Neural cell (in vitro differentiated cells): ENCODE data around the gene ITGB6. TPM values are rescaled to one million over a fixed set of nuclear protein-coding genes. Genes with fewer than 3 reads are reported as not detected.

Experiments
- H2AFZ ChIP-seq: fragments of 200-600, 300-800 bp; sonication (generic), shearing (Covaris generic); 2 replicates; pipeline ENCODE4 v1.6.0; 2014; ENCODE audit warnings: low read depth, mild to moderate bottlenecking, antibody characterized with exemption, low read length, moderate library complexity
- H3F3A ChIP-seq: fragments of 200-600 bp; shearing (Covaris generic); 2 replicates; pipeline ENCODE4 v1.6.1; 2016; ENCODE audit warnings: mild to moderate bottlenecking, moderate library complexity, mixed read lengths, antibody characterized with exemption, low read length; ENCODE audit not compliant: insufficient read depth, poor library complexity, severe bottlenecking
- H3K27ac ChIP-seq: fragments of 200-600, 300-800 bp; sonication (generic), shearing (Covaris generic); 2 replicates; pipeline ENCODE4 v1.5.1; 2014; ENCODE audit warnings: mild to moderate bottlenecking, low read length, moderate library complexity
- H3K27me3 ChIP-seq: fragments of 300-800, 200-600 bp; sonication (generic), shearing (Covaris generic); 2 replicates; pipeline ENCODE4 v1.6.0; 2014; ENCODE audit warnings: mild to moderate bottlenecking, low read depth, low read length, moderate library complexity; ENCODE audit not compliant: insufficient read depth
- H3K36me3 ChIP-seq: fragments of 300-800, 200-600 bp; sonication (generic), shearing (Covaris generic); 2 replicates; pipeline ENCODE4 v1.5.1; 2014; ENCODE audit warnings: mild to moderate bottlenecking, antibody characterized with exemption, low read length, moderate library complexity; ENCODE audit not compliant: insufficient read depth
- H3K4me2 ChIP-seq: fragments of 300-800, 200-600 bp; sonication (generic), shearing (Covaris generic); 2 replicates; pipeline ENCODE4 v1.6.0; 2014; ENCODE audit warnings: mild to moderate bottlenecking, low read length
- H3K4me3 ChIP-seq: fragments of 300-800, 200-600 bp; sonication (generic), shearing (Covaris generic); 2 replicates; pipeline ENCODE4 v1.5.1; 2014; ENCODE audit warnings: mild to moderate bottlenecking, low read length, moderate library complexity
- H3K79me2 ChIP-seq: fragments of 200-600 bp; shearing (Covaris generic); replicated peaks from 2 replicates; pipeline ENCODE4 v1.6.0; 2014; ENCODE audit warnings: mild to moderate bottlenecking, low read length, moderate library complexity; ENCODE audit not compliant: insufficient read depth
- H3K9ac ChIP-seq: fragments of 300-800, 200-600 bp; sonication (generic), shearing (Covaris generic); 2 replicates; pipeline ENCODE4 v1.6.1; 2016; ENCODE audit warnings: mild to moderate bottlenecking, low read length, mixed read lengths
- H3K9me2 ChIP-seq: fragments of 200-600 bp; shearing (Covaris generic); 2 replicates; pipeline ENCODE4 v1.6.1; 2016; ENCODE audit warnings: mild to moderate bottlenecking, low read length, mixed read lengths; ENCODE audit not compliant: insufficient read depth
- H3K9me3 ChIP-seq: fragments of 200-600, 300-800 bp; sonication (generic), shearing (Covaris generic); 2 replicates; pipeline ENCODE4 v1.6.1; 2016; ENCODE audit warnings: mild to moderate bottlenecking, mixed run types, low read length, moderate library complexity, mixed read lengths
- H4K20me1 ChIP-seq: fragments of 200-600 bp; shearing (Covaris generic); 2 replicates; pipeline ENCODE4 v1.6.1; 2016; ENCODE audit warnings: mild to moderate bottlenecking, mixed run types; ENCODE audit not compliant: insufficient read depth
- EP300 ChIP-seq: fragments of 450-650 bp; conservative IDR thresholded peaks from 2 replicates; pipeline ENCODE4 v1.6.1; 2014; ENCODE audit warnings: antibody characterized with exemption, mild to moderate bottlenecking, moderate library complexity; ENCODE audit not compliant: poor library complexity, severe bottlenecking
- EZH2 ChIP-seq: fragments of 200-600, 300-800 bp; shearing (Covaris generic), sonication (generic); IDR thresholded peaks from 2 replicates; pipeline ENCODE4 v1.6.1; 2014; ENCODE audit warnings: antibody characterized with exemption, low read length, borderline replicate concordance, mild to moderate bottlenecking; ENCODE audit not compliant: insufficient read depth, poor library complexity, severe bottlenecking
- MXI1 ChIP-seq: fragments of 450-650 bp; conservative IDR thresholded peaks from 2 replicates; pipeline ENCODE4 v1.6.1; 2014; ENCODE audit warnings: antibody characterized with exemption, mild to moderate bottlenecking; ENCODE audit not compliant: poor library complexity, severe bottlenecking
- POLR2AphosphoS5 ChIP-seq: IDR thresholded peaks from 2 replicates; pipeline ENCODE4 v1.6.1; 2012
- RAD21 ChIP-seq: fragments of 450-650 bp; conservative IDR thresholded peaks from 2 replicates; pipeline ENCODE4 v1.6.1; 2014; ENCODE audit warnings: antibody characterized with exemption, mild to moderate bottlenecking, moderate library complexity
- SMC3 ChIP-seq: fragments of 450-650 bp; conservative IDR thresholded peaks from 2 replicates; pipeline ENCODE4 v1.6.1; 2014; ENCODE audit warnings: antibody characterized with exemption, mild to moderate bottlenecking, moderate library complexity; ENCODE audit not compliant: poor library complexity
- TAF1 ChIP-seq: IDR thresholded peaks from 2 replicates; pipeline ENCODE4 v1.6.1; 2012; ENCODE audit warnings: low read depth
- polyA plus RNA-seq: library from polyadenylated mRNA; depleted of rRNA; stranded (reverse); fragments of >200 nt; gene quantifications from 2 replicates; pipeline ENCODE4 v1.2.3, GENCODE V29; 2014
- TF ChIP-seq, protein P1 (sequence below): fragments of 450-650 bp; IDR thresholded peaks from 2 replicates; pipeline ENCODE4 v1.5.1; 2014; ENCODE audit warnings: antibody characterized with exemption, mild to moderate bottlenecking, moderate library complexity; ENCODE audit not compliant: poor library complexity, severe bottlenecking
- TF ChIP-seq, protein P2 (sequence below): IDR thresholded peaks from 2 replicates; pipeline ENCODE4 v1.6.1; 2012; ENCODE audit warnings: borderline replicate concordance

The ITGB6 gene
- polyA plus RNA-seq, 1 donor from 2014 or later = 8.3 TPM

DNA sequence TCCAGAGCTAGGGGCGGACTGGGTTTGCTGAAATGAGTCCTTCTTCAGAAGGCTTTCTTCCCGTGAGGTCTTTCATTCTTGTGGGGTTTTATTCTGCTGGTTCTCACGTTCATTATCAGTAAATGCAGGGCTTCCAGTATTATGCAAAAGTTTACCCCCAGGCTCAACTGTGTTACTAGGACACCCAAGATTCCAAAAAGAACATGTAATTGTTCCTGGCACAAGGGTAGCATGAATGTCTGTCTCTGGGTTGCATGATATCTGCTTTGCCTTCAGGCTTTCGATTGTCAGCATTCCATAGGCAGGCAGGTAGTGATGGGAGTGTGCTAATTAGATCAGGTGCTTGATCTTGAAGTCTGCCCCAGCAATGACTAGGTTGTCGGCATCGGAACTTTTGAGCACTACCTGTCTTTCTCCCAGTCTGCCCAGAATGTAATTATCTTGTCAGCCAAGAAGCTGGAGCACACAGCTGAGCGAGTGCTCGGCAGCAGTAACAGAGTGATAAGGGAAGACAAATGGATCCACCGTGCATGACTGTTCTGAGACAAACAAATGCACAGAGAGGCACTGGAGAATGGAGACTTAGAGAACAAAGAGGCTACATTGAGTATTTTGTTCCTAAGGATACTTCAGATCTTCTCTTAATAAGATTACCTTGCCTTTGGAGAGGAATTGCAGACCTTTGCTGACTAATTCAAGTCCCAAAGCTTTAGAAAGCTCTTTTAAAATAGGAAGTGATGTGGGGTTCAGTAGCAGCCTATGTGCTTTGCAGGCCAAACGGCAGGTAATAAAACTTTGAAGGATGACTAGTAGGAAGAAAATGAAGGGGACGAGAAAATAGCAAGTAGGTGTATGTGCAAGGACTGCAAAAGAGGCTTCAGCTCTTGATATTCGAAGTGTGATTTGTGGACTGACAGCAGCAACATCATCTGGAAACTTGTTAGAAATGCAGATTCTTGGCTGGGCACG lies 41.9 kb downstream of the ITGB6 start:
- H3K27ac ChIP-seq = peak overlapping the region; percentile 87
- no peaks in the 10 kb centered on the region for H3K27me3 ChIP-seq
- H3K9me2 ChIP-seq = no peaks in the 10 kb centered on the region
- no peaks in the 10 kb centered on the region for H3K79me2 ChIP-seq
- H3K36me3 ChIP-seq = no peaks in the 10 kb centered on the region
- no peaks in the 10 kb centered on the region for H3K9me3 ChIP-seq
- H3K4me2 ChIP-seq = peak overlapping the region; percentile 44
- TF ChIP-seq EP300 (peak; percentile 94), RAD21 (peak; percentile 44), EZH2 (no peak), POLR2AphosphoS5 (peak; percentile 56), SMC3 (peak; percentile 28), TAF1 (no peak), MXI1 (peak; percentile 29)
- TF ChIP-seq, protein P1, sequence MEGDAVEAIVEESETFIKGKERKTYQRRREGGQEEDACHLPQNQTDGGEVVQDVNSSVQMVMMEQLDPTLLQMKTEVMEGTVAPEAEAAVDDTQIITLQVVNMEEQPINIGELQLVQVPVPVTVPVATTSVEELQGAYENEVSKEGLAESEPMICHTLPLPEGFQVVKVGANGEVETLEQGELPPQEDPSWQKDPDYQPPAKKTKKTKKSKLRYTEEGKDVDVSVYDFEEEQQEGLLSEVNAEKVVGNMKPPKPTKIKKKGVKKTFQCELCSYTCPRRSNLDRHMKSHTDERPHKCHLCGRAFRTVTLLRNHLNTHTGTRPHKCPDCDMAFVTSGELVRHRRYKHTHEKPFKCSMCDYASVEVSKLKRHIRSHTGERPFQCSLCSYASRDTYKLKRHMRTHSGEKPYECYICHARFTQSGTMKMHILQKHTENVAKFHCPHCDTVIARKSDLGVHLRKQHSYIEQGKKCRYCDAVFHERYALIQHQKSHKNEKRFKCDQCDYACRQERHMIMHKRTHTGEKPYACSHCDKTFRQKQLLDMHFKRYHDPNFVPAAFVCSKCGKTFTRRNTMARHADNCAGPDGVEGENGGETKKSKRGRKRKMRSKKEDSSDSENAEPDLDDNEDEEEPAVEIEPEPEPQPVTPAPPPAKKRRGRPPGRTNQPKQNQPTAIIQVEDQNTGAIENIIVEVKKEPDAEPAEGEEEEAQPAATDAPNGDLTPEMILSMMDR = no peak
- TF ChIP-seq, protein P2, sequence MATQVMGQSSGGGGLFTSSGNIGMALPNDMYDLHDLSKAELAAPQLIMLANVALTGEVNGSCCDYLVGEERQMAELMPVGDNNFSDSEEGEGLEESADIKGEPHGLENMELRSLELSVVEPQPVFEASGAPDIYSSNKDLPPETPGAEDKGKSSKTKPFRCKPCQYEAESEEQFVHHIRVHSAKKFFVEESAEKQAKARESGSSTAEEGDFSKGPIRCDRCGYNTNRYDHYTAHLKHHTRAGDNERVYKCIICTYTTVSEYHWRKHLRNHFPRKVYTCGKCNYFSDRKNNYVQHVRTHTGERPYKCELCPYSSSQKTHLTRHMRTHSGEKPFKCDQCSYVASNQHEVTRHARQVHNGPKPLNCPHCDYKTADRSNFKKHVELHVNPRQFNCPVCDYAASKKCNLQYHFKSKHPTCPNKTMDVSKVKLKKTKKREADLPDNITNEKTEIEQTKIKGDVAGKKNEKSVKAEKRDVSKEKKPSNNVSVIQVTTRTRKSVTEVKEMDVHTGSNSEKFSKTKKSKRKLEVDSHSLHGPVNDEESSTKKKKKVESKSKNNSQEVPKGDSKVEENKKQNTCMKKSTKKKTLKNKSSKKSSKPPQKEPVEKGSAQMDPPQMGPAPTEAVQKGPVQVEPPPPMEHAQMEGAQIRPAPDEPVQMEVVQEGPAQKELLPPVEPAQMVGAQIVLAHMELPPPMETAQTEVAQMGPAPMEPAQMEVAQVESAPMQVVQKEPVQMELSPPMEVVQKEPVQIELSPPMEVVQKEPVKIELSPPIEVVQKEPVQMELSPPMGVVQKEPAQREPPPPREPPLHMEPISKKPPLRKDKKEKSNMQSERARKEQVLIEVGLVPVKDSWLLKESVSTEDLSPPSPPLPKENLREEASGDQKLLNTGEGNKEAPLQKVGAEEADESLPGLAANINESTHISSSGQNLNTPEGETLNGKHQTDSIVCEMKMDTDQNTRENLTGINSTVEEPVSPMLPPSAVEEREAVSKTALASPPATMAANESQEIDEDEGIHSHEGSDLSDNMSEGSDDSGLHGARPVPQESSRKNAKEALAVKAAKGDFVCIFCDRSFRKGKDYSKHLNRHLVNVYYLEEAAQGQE = peak; percentile 75
- peak overlapping the region; percentile 53 for H3K4me3 ChIP-seq
- H4K20me1 ChIP-seq = no peaks in the 10 kb centered on the region
- no peaks in the 10 kb centered on the region for H3F3A ChIP-seq
- H3K9ac ChIP-seq = peak overlapping the region; percentile 58
- H2AFZ ChIP-seq = peak overlapping the region; percentile 25

DNA sequence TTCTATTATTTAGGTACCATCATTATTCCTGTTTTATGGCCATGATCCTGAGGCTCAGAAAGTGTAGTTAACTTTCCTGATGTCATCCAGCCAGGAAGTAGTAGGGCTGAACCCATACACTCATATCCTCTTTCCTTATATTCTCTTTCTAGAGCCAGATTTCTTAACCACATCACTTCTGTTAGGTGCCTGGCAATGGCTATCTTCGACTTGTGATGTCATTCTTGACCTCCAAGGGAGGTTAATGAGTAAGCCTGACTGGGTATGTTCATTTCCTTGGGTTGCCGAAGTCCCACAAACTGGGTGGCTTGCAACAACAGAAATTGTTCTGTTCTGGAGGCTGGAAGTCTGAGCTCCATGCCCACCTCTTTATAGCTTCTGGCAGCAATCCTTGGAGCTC lies 43.4 kb downstream of the ITGB6 start:
- no peak overlapping the region for H2AFZ ChIP-seq
- H3K9me2 ChIP-seq = no peaks in the 10 kb centered on the region
- H3K27me3 ChIP-seq = no peaks in the 10 kb centered on the region
- H3K27ac ChIP-seq = no peak overlapping the region
- H3K36me3 ChIP-seq = no peaks in the 10 kb centered on the region
- H3K9ac ChIP-seq = no peak overlapping the region
- H3K79me2 ChIP-seq = no peaks in the 10 kb centered on the region
- TF ChIP-seq EP300 (no peak), RAD21 (no peak), POLR2AphosphoS5 (no peak), MXI1 (no peak), TAF1 (no peak), SMC3 (no peak), EZH2 (no peak)
- TF ChIP-seq, protein P2 = no peak
- TF ChIP-seq, protein P1 = no peak
- no peaks in the 10 kb centered on the region for H4K20me1 ChIP-seq
- H3F3A ChIP-seq = no peaks in the 10 kb centered on the region
- no peaks in the 10 kb centered on the region for H3K9me3 ChIP-seq
- no peak overlapping the region for H3K4me3 ChIP-seq
- no peak overlapping the region for H3K4me2 ChIP-seq
